NCI-H226 (cell line): ENCODE results near the gene PTPRC.
A peak's percentile ranks its signal among the peaks of the same experiment; 100 is the strongest.

ENCODE experiments used
- DNase-seq: peaks from one replicate; pipeline ENCODE4 v3.0.0-alpha.2; 2015

The PTPRC gene

GRCh38 chr1:198649232-198649967, 10.6 kb downstream of the PTPRC start:
- no peak for DNase-seq

- peak; percentile 18 for DNase-seq
These were observed 11.1 kb downstream of the PTPRC start for GRCh38 chr1:198649968-198650338.

GRCh38 chr1:198650506-198650905, 11.7 kb downstream of the PTPRC start:
- DNase-seq: no peak

GRCh38 chr1:198651650-198652400, 13.0 kb downstream of the PTPRC start:
- DNase-seq: no peak

- no peak for DNase-seq
These were observed 15.1 kb downstream of the PTPRC start for GRCh38 chr1:198653808-198654413.

GRCh38 chr1:198655459-198656121, 16.8 kb downstream of the PTPRC start:
- no peak for DNase-seq

GRCh38 chr1:198656500-198656932, 17.7 kb downstream of the PTPRC start:
- DNase-seq: no peak

- DNase-seq: peak; percentile 73
These were observed 18.8 kb downstream of the PTPRC start for GRCh38 chr1:198657550-198658064.

- no peak for DNase-seq
These were observed 21.8 kb downstream of the PTPRC start for GRCh38 chr1:198660341-198661261.

GRCh38 chr1:198662821-198663220, 24.0 kb downstream of the PTPRC start:
- no peak for DNase-seq

GRCh38 chr1:198664068-198664788, 25.4 kb downstream of the PTPRC start:
- DNase-seq: no peak

- peak; percentile 25 for DNase-seq
These were observed 28.3 kb downstream of the PTPRC start for GRCh38 chr1:198667186-198667585.

- DNase-seq: no peak
These were observed 29.0 kb downstream of the PTPRC start for GRCh38 chr1:198667807-198668206.

GRCh38 chr1:198669023-198669698, 30.3 kb downstream of the PTPRC start:
- DNase-seq: peak; percentile 91

GRCh38 chr1:198669771-198670170, 30.9 kb downstream of the PTPRC start:
- no peak for DNase-seq

- DNase-seq: no peak
These were observed 32.3 kb downstream of the PTPRC start for GRCh38 chr1:198671136-198671535.

- DNase-seq: peak; percentile 85
These were observed 33.3 kb downstream of the PTPRC start for GRCh38 chr1:198672124-198672523.

GRCh38 chr1:198674009-198674408, 35.2 kb downstream of the PTPRC start:
- no peak for DNase-seq

- no peak for DNase-seq
These were observed 37.4 kb downstream of the PTPRC start for GRCh38 chr1:198676253-198676652.

- DNase-seq: peak; percentile 58
These were observed 38.2 kb downstream of the PTPRC start for GRCh38 chr1:198677027-198677426.

- no peak for DNase-seq
These were observed 39.0 kb downstream of the PTPRC start for GRCh38 chr1:198677871-198678270.
